ENCODE data around the gene MARK2.

Gene MARK2

GRCh38 chr11:63916837-63917691 lies 78.2 kb downstream of the MARK2 start, which contains the start of gene RCOR2:
TSS of gene RCOR2 (minus strand) at chr11:63917164. CDS start at chr11:63916456, 708 bp downstream.
- peak within 1 kb of the TSS; percentile 28 to 50 (median 41) for H3K4me3 ChIP-seq
- H3K27ac ChIP-seq, result peak within 1 kb of the TSS; percentile 1 to 73 (median 50)

GRCh38 chr11:63917692-63918506 lies 79.0 kb downstream of the MARK2 start:
- peak overlapping the region in 19 of 21 experiments; percentile 1 to 73 (median 59) for H3K27ac ChIP-seq

GRCh38 chr11:63918507-63919191 lies 79.7 kb downstream of the MARK2 start:
- peak overlapping the region in 3 of 7 experiments; percentile 22 to 34 (median 28) for H3K4me3 ChIP-seq
- H3K27ac ChIP-seq, result peak overlapping the region in 16 of 21 experiments; percentile 1 to 71 (median 47)

More at GRCh38 chr11:63917692-63918506, 79.0 kb downstream of the MARK2 start:
- peak overlapping the region; percentile 28 to 50 (median 41) for H3K4me3 ChIP-seq

- H3K27ac ChIP-seq, result peak overlapping the region in 14 of 21 experiments; percentile 5 to 68 (median 32)
- peak overlapping the region in 5 of 7 experiments; percentile 7 to 34 (median 22) for H3K4me3 ChIP-seq
Observed at GRCh38 chr11:63919267-63920125, 80.6 kb downstream of the MARK2 start.

GRCh38 chr11:63920126-63920938 lies 81.4 kb downstream of the MARK2 start:
- H3K4me3 ChIP-seq, result no peak overlapping the region
- peak overlapping the region in 2 of 21 experiments; percentile 59 for H3K27ac ChIP-seq

- H3K4me3 ChIP-seq, result no peak overlapping the region
- no peak overlapping the region for H3K27ac ChIP-seq
Observed at GRCh38 chr11:63920939-63921417, 82.1 kb downstream of the MARK2 start.

- Histone ChIP-seq H3K27ac (no peak overlapping the region), H3K4me3 (no peak overlapping the region)
Observed at GRCh38 chr11:63922673-63923192, 83.8 kb downstream of the MARK2 start.

- no peak overlapping the region for H3K4me3 ChIP-seq
- H3K27ac ChIP-seq, result no peak overlapping the region
Observed at GRCh38 chr11:63923319-63923718, 84.4 kb downstream of the MARK2 start.

- Histone ChIP-seq H3K4me3 (no peak overlapping the region), H3K27ac (no peak overlapping the region)
Observed at GRCh38 chr11:63929616-63930015, 90.7 kb downstream of the MARK2 start.

GRCh38 chr11:63931045-63931444 lies 92.1 kb downstream of the MARK2 start:
- Histone ChIP-seq H3K27ac (no peak overlapping the region), H3K4me3 (no peak overlapping the region)

GRCh38 chr11:63931876-63932275 lies 93.0 kb downstream of the MARK2 start:
- Histone ChIP-seq H3K4me3 (no peak overlapping the region), H3K27ac (no peak overlapping the region)

- no peak overlapping the region for H3K27ac ChIP-seq
Observed at GRCh38 chr11:63933459-63933858, 94.5 kb downstream of the MARK2 start.

GRCh38 chr11:63937713-63938478 lies 99.0 kb downstream of the MARK2 start:
- H3K4me3 ChIP-seq, result peak overlapping the region; percentile 53 to 86 (median 70)
- H3K27ac ChIP-seq, result peak overlapping the region in 13 of 21 experiments; percentile 2 to 84 (median 71)

More at GRCh38 chr11:63933459-63933858, 94.5 kb downstream of the MARK2 start:
- no peak overlapping the region for H3K4me3 ChIP-seq

GRCh38 chr11:63938479-63939396 lies 99.8 kb downstream of the MARK2 start, which contains the start of gene NAA40:
TSS of gene NAA40 (plus strand) at chr11:63939002. CDS start at chr11:63939097, 95 bp downstream.
- Histone ChIP-seq H3K4me3 (peak within 1 kb of the TSS; percentile 53 to 86 (median 70)), H3K27ac (peak within 1 kb of the TSS in 19 of 21 experiments; percentile 2 to 84 (median 70))

GRCh38 chr11:63939397-63939891 lies 100.5 kb downstream of the MARK2 start:
- peak overlapping the region in 18 of 21 experiments; percentile 2 to 84 (median 70) for H3K27ac ChIP-seq
- H3K4me3 ChIP-seq, result peak overlapping the region; percentile 53 to 86 (median 70)
